ENCODE results near the gene LEMD2. TPM values are rescaled to one million over a fixed set of nuclear protein-coding genes. Genes with fewer than 3 reads are reported as not detected.

The LEMD2 gene
- total RNA-seq, 4 donors from 2014 or later = 36.4 to 65.3 (median 55.4) TPM

GRCh38 chr6:33746651-33747100 lies 42.3 kb downstream of the LEMD2 start, which contains the start of gene IP6K3:
IP6K3 (minus strand) TSS chr6:33746905; CDS start chr6:33735476, 11,429 bp downstream.
- no peak for DNase-seq (ENCODE audit: extremely low spot score)
- Histone ChIP-seq H3K9me3 (no peaks in the 10 kb centered on the region), H3K27me3 (peaks cover 0 to 45% (median 0%) of the 10 kb centered on the region in 4 donors), H3K4me3 (peak within 1 kb of the TSS; percentile 33 to 46 (median 34)), H3K4me1 (peaks cover 0 to 20% (median 7%) of the 10 kb centered on the region in 4 donors), H3K27ac (replicated peaks in 1 of 4) (peak within 1 kb of the TSS; percentile 47 to 57 (median 50)), H3K36me3 (no peaks in the 10 kb centered on the region)
- intact Hi-C loops (cut with DNase I) = no loop called here
- no CpG with 5 or more reads among the region's 10 CpGs for WGBS
- TF ChIP-seq EP300 (IDR thresholded peaks at IDR 0.05) = no peak
- peak in 1 of 2 donors; percentile 65 for TF ChIP-seq POLR2AphosphoS5 (IDR thresholded peaks at IDR 0.05)
- TF ChIP-seq POLR2A (IDR thresholded peaks at IDR 0.05; ENCODE audit: low read depth) = peak; percentile 65
- TF ChIP-seq CTCF (IDR thresholded peaks at IDR 0.05) = no peak

- no peak for DNase-seq (ENCODE audit: extremely low spot score)
- no peak for TF ChIP-seq CTCF (IDR thresholded peaks at IDR 0.05)
- no peak for TF ChIP-seq EP300 (IDR thresholded peaks at IDR 0.05)
- peak in 1 of 2 donors; percentile 26 for TF ChIP-seq POLR2AphosphoS5 (IDR thresholded peaks at IDR 0.05)
- no peak for TF ChIP-seq POLR2A (IDR thresholded peaks at IDR 0.05; ENCODE audit: low read depth)
- intact Hi-C loops (cut with DNase I) = no loop called here
- Histone ChIP-seq H3K36me3 (no peaks in the 10 kb centered on the region), H3K4me3 (peak overlapping the region; percentile 33 to 46 (median 34)), H3K4me1 (peaks cover 0 to 20% (median 7%) of the 10 kb centered on the region in 4 donors), H3K27ac (replicated peaks in 1 of 4) (peak overlapping the region; percentile 47 to 57 (median 50)), H3K9me3 (no peaks in the 10 kb centered on the region), H3K27me3 (peaks cover 0 to 48% (median 0%) of the 10 kb centered on the region in 4 donors)
- WGBS = 39% methylated on average over 10 of the region's 14 CpGs
Observed at GRCh38 chr6:33746036-33746600, 42.8 kb downstream of the LEMD2 start.

GRCh38 chr6:33745548-33745947 lies 43.4 kb downstream of the LEMD2 start:
- H3K36me3 ChIP-seq = no peaks in the 10 kb centered on the region
- H3K9me3 ChIP-seq = no peaks in the 10 kb centered on the region
- H3K4me3 ChIP-seq = peak overlapping the region; percentile 33 to 46 (median 34)
- H3K27me3 ChIP-seq = peaks cover 0 to 50% (median 0%) of the 10 kb centered on the region in 4 donors
- TF ChIP-seq CTCF (IDR thresholded peaks at IDR 0.05) (no peak), EP300 (IDR thresholded peaks at IDR 0.05) (no peak), POLR2AphosphoS5 (IDR thresholded peaks at IDR 0.05) (no peak), POLR2A (IDR thresholded peaks at IDR 0.05; ENCODE audit: low read depth) (no peak)
- WGBS = 83% methylated on average over 7 of the region's 7 CpGs
- peaks cover 0 to 20% (median 7%) of the 10 kb centered on the region in 4 donors for H3K4me1 ChIP-seq
- no peak for DNase-seq (ENCODE audit: extremely low spot score)
- intact Hi-C loops (cut with DNase I) = no loop called here
- H3K27ac ChIP-seq (replicated peaks in 1 of 4) = peak overlapping the region in 3 of 4 donors; percentile 37 to 47 (median 44)

GRCh38 chr6:33744895-33745546 lies 43.9 kb downstream of the LEMD2 start:
- intact Hi-C loops (cut with DNase I) = loop anchor here (5.0 kb wide), 1 partner anchor 407 kb away; no protein-coding TSS in a partner anchor
- Histone ChIP-seq H3K36me3 (no peaks in the 10 kb centered on the region), H3K4me3 (peak overlapping the region in 3 of 4 donors; percentile 4 to 34 (median 5)), H3K4me1 (peaks cover 0 to 20% (median 7%) of the 10 kb centered on the region in 4 donors), H3K9me3 (no peaks in the 10 kb centered on the region), H3K27me3 (peaks cover 0 to 50% (median 0%) of the 10 kb centered on the region in 4 donors), H3K27ac (replicated peaks in 1 of 4) (peak overlapping the region in 2 of 4 donors; percentile 2 to 37)
- 74% methylated on average over 6 of the region's 13 CpGs for WGBS
- no peak for DNase-seq (ENCODE audit: extremely low spot score)
- TF ChIP-seq EP300 (IDR thresholded peaks at IDR 0.05) (no peak), POLR2A (IDR thresholded peaks at IDR 0.05; ENCODE audit: low read depth) (no peak), POLR2AphosphoS5 (IDR thresholded peaks at IDR 0.05) (no peak), CTCF (IDR thresholded peaks at IDR 0.05) (no peak)

Measured in esophagus muscularis mucosa (tissue), 4 donors.